ENCODE results near the gene CLBA1. TPM values are rescaled to one million over a fixed set of nuclear protein-coding genes. Genes with fewer than 3 reads are reported as not detected.
"Not testable (repeated sequence)": the region's sequence is repeated elsewhere in the genome, so short reads cannot be mapped to it uniquely, and the experiment has no call there.

The CLBA1 gene
- total RNA-seq, 3 donors from 2014 or later = 4.5 to 17.0 (median 8.8) TPM

DNA sequence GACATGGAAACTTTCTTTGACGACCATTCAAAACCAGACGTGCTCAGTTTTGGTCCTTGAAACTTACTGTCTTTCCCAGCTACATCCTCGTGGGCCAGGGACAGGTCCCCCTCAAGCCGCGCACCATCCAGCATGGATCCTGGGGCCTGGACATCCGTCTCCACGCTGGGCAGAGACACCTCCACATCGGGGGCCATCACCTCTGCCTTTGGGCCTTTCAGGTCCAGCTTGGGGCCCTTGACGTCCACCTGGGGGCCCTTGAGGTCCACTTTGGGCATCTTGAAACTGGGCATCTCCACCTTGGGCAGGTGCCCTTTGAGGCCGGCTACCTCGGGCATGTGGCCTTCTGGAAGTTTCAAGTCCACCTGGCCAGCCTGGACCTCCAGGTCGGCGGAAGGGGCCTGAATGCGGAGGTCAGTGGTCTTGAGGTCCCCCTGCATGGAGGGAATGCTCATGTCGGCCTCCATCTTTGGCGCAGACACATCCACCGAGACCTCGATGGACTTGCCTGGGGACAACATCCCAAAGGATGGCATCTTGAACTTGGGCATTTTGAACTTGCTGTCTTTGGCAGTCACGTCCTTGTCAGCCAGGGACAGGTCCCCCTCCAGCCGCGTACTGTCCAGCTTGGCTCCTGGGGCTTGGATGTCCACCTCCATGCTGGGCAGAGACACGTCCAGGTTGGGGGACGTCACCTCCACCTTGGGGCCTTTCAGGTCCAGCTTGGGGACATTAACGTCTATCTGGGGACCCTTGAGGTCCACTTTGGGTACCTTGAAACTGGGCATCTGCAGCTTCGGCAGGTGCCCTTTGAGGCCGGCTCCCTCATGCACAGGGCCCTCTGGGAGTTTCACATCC, 43.9 kb upstream of the CLBA1 start:
- H3K27ac ChIP-seq = no peak overlapping the region
- no peaks in the 10 kb centered on the region for H3K27me3 ChIP-seq
- intact Hi-C loops (cut with DNase I; ENCODE audit: low total_unique reads) = no loop called here
- peak in 1 of 2 donors; percentile 50 for DNase-seq (ENCODE audit: low spot score in 2 of 2)
- no peaks in the 10 kb centered on the region for H3K9me3 ChIP-seq
- no peaks in the 10 kb centered on the region for H3K36me3 ChIP-seq
- no peaks in the 10 kb centered on the region for H3K4me1 ChIP-seq
- H3K4me3 ChIP-seq = no peak overlapping the region
- TF ChIP-seq POLR2A (IDR thresholded peaks at IDR 0.05) (no peak), POLR2AphosphoS5 (IDR thresholded peaks at IDR 0.05) (no peak)
- TF ChIP-seq, protein P1, sequence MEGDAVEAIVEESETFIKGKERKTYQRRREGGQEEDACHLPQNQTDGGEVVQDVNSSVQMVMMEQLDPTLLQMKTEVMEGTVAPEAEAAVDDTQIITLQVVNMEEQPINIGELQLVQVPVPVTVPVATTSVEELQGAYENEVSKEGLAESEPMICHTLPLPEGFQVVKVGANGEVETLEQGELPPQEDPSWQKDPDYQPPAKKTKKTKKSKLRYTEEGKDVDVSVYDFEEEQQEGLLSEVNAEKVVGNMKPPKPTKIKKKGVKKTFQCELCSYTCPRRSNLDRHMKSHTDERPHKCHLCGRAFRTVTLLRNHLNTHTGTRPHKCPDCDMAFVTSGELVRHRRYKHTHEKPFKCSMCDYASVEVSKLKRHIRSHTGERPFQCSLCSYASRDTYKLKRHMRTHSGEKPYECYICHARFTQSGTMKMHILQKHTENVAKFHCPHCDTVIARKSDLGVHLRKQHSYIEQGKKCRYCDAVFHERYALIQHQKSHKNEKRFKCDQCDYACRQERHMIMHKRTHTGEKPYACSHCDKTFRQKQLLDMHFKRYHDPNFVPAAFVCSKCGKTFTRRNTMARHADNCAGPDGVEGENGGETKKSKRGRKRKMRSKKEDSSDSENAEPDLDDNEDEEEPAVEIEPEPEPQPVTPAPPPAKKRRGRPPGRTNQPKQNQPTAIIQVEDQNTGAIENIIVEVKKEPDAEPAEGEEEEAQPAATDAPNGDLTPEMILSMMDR (IDR thresholded peaks at IDR 0.05) = no peak

DNA sequence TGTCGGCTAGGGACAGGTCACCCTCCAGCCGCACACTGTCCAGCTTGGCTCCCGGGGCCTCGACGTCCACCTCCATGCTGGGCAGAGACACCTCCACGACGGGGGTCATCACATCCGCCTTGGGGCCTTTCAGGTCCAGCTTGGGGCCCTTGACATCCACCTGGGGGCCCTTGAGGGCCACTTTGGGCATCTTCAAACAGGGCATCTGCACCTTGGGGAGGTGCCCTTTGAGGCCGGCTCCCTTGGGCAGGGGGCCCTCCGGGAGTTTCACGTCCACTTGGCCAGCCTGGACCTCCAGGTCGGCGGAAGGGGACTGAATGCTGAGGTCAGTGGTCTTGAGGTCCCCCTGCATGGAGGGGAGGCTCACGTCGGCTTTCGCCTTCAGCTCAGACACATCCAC, 43.0 kb upstream of the CLBA1 start:
- intact Hi-C loops (cut with DNase I; ENCODE audit: low total_unique reads) = no loop called here
- H3K9me3 ChIP-seq = no peaks in the 10 kb centered on the region
- no peak overlapping the region for H3K4me3 ChIP-seq
- no peak overlapping the region for H3K27ac ChIP-seq
- TF ChIP-seq POLR2A (IDR thresholded peaks at IDR 0.05) = no peak
- TF ChIP-seq POLR2AphosphoS5 (IDR thresholded peaks at IDR 0.05) = no peak
- TF ChIP-seq, protein P1 (IDR thresholded peaks at IDR 0.05) = no peak
- DNase-seq (ENCODE audit: low spot score in 2 of 2) = no peak
- no peaks in the 10 kb centered on the region for H3K27me3 ChIP-seq
- H3K4me1 ChIP-seq = no peaks in the 10 kb centered on the region
- no peaks in the 10 kb centered on the region for H3K36me3 ChIP-seq

DNA sequence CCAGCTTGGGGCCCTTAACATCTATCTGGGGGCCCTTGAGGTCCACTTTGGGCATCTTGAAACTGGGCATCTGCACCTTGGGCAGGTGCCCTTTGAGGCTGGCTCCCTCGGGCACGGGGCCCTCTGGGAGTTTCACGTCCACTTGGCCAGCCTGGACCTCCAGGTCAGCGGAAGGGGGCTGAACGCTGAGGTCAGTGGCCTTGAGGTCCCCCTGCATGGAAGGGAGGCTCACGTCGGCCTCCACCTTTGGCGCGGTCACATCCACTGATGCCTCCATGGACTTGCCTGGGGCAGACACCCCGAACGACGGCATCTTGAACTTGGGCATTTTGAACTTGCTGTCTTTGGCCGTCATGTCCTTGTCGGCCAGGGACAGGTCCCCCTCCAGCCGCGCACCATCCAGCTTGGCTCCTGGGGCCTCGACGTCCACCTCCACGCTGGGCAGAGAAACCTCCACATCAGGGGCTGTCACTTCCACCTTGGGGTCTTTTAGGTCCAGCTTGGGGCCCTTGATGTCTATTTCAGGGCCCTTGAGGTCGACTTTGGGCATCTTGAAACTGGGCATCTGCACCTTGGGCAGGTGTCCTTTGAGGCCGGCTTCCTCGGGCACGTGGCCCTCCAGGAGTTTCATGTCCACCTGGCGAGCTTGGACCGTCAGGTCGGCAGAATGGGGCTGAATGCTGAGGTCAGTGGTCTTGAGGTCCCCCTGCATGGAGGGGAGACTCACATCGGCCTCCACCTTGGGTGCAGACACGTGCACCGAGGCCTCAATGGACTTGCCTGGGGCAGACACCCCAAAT, 42.2 kb upstream of the CLBA1 start:
- H3K9me3 ChIP-seq; H3K36me3 ChIP-seq; H3K4me3 ChIP-seq; H3K27me3 ChIP-seq; H3K27ac ChIP-seq; H3K4me1 ChIP-seq; intact Hi-C loops (cut with DNase I; ENCODE audit: low total_unique reads): not testable (repeated sequence)
- DNase-seq (ENCODE audit: low spot score in 2 of 2) = peak in 1 of 2 donors; percentile 49

DNA sequence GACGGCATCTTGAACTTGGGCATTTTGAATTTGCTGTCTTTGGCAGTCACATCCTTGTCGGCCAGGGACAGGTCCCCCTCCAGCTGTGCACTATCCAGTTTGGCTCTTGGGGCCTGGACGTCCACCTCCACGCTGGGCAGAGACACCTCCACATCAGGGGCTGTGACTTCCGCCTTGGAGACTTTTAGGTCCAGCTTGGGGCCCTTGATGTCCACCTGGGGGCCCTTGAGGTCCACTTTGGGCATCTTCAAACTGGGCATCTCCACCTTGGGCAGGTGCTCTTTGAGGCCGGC, 41.6 kb upstream of the CLBA1 start:
- H3K27ac ChIP-seq; H3K9me3 ChIP-seq; intact Hi-C loops (cut with DNase I; ENCODE audit: low total_unique reads); H3K36me3 ChIP-seq; DNase-seq (ENCODE audit: low spot score in 2 of 2); H3K27me3 ChIP-seq; H3K4me3 ChIP-seq; H3K4me1 ChIP-seq: not testable (repeated sequence)

DNA sequence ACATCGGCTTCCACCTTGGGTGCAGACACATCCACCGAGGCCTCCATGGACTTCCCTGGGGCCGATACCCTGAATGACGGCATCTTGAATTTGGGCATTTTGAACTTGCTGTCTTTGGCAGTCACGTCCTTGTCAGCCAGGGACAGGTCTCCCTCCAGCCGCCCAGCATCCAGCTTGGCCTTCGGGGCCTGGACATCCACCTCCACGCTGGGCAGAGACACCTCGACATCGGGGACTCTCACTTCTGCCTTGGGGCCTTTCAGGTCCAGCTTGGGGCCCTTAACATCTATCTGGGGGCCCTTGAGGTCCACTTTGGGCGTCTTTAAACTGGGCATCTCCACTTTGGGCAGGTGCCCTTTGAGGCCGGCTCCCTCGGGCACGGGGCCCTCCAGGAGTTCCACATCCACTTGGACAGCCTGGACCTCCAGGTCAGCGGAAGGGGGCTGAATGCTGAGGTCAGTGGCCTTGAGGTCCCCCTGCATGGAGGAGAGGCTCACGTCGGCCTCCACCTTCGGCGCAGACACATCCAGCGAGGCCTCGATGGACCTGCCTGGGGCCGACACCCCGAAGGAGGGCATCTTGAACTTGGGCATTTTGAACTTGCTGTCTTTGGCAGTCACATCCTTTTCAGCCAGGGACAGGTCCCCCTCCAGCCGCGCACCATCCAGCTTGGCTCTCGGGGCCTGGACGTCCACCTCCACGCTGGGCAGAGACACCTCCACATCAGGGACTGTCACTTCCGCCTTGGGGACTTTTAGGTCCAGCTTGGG, 41.0 kb upstream of the CLBA1 start:
- H3K9me3 ChIP-seq; H3K27me3 ChIP-seq; intact Hi-C loops (cut with DNase I; ENCODE audit: low total_unique reads); H3K4me1 ChIP-seq; H3K36me3 ChIP-seq; H3K4me3 ChIP-seq; H3K27ac ChIP-seq: not testable (repeated sequence)
- peak in 1 of 2 donors; percentile 46 for DNase-seq (ENCODE audit: low spot score in 2 of 2)

DNA sequence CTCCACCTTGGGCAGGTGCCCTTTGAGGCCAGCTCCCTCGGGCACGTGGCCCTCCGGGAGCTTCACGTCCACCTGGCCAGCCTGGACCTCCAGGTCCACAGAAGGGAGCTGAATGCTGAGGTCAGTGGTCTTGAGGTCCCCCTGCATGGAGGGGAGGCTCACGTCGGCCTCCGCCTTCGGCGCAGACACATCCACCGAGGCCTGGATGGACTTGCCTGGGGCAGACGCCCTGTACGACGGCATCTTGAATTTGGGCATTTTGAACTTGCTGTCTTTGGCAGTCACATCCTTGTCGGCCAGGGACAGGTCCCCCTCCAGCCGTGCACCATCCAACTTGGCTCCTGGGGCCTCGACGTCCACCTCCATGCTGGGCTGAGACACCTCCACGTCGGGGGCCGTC, 40.3 kb upstream of the CLBA1 start:
- intact Hi-C loops (cut with DNase I; ENCODE audit: low total_unique reads); DNase-seq (ENCODE audit: low spot score in 2 of 2); H3K36me3 ChIP-seq: not testable (repeated sequence)

DNA sequence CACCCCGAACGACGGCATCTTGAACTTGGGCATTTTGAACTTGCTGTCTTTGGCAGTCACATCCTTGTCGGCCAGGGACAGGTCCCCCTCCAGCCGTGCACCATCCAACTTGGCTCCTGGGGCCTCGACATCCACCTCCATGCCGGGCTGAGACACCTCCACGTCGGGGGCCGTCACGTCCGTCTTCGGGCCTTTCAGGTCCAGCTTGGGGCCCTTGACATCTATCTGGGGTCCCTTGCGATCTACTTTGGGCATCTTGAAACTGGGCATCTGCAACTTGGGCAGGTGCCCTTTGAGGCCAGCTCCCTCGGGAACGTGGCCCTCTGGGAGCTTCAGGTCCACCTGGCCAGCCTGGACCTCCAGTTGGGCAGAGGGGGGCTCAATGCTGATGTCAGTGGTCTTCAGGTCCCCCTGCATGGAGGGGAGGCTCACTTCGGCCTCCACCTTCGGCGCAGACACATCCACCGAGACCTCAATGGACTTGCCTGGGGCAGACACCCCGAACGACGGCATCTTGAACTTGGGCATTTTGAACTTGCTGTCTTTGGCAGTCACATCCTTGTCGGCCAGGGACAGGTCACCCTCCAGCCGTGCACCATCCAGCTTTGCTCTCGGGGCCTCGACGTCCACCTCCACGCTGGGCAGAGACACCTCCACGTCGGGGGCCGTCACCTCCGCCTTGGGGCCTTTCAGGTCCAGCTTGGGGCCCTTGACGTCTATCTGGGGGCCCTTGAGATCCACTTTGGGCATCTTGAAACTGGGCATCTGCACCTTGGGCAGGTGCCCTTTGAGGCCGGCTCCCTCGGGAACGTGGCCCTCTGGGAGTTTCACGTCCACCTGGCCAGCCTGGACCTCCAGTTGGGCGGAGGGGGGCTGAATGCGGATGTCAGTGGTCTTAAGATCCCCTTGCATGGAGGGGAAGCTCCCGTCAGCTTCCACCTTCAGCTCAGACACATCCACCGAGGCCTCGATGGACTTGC, 39.3 kb upstream of the CLBA1 start:
- H3K27me3 ChIP-seq; H3K4me1 ChIP-seq; H3K4me3 ChIP-seq; H3K36me3 ChIP-seq; H3K27ac ChIP-seq; intact Hi-C loops (cut with DNase I; ENCODE audit: low total_unique reads); H3K9me3 ChIP-seq; DNase-seq (ENCODE audit: low spot score in 2 of 2): not testable (repeated sequence)

More for the DNA sequence above, 40.3 kb upstream of the CLBA1 start:
- not testable (repeated sequence) for H3K4me1 ChIP-seq, H3K27ac ChIP-seq, H3K9me3 ChIP-seq, H3K27me3 ChIP-seq, H3K4me3 ChIP-seq

DNA sequence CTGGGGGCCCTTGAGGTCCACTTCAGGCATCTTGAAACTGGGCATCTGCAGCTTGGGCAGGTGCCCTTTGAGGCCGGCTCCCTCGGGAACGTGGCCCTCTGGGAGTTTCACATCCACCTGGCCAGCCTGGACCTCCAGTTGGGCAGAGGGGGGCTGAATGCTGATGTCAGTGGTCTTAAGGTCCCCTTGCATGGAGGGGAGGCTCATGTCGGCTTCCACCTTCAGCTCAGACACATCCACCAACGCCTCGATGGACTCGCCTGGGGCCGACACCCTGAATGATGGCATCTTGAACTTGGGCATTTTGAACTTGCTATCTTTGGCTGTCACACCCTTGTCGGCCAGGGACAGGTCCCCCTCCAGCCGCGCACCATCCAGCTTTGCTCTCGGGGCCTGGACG, 38.4 kb upstream of the CLBA1 start:
- not testable (repeated sequence) for H3K27me3 ChIP-seq, H3K36me3 ChIP-seq

DNA sequence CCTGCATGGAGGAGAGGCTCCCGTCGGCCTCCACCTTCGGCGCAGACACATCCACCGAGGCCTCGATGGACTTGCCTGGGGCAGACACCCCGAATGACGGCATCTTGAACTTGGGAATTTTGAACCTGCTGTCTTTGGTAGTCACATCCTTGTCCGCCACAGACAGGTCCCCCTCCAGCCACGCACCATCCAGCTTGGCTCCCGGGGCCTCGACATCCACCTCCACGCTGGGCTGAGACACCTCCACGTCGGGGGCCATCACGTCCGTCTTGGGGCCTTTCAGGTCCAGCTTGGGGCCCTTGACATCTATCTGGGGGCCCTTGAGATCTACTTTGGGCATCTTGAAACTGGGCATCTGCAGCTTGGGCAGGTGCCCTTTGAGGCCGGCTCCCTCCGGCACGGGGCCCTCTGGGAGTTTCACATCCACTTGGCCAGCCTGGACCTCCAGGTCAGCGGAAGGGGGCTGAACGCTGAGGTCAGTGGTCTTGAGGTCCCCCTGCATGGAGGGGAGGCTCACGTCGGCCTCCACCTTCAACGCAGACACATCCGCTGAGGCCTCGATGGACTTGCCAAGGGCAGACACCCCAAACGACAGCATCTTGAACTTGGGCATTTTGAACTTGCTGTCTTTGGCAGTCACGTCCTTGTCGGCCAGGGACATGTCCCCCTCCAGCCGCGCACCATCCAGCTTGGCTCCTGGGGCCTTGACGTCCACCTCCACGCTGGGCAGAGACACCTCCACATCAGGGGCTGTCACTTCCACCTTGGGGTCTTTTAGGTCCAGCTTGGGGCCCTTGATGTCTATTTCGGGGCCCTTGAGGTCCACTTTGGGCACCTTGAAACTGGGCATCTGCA, 37.5 kb upstream of the CLBA1 start:
- H3K4me3 ChIP-seq; H3K36me3 ChIP-seq; intact Hi-C loops (cut with DNase I; ENCODE audit: low total_unique reads); H3K27ac ChIP-seq; DNase-seq (ENCODE audit: low spot score in 2 of 2); H3K27me3 ChIP-seq; H3K9me3 ChIP-seq; H3K4me1 ChIP-seq: not testable (repeated sequence)

More for the DNA sequence above, 38.4 kb upstream of the CLBA1 start:
- intact Hi-C loops (cut with DNase I; ENCODE audit: low total_unique reads); H3K9me3 ChIP-seq; H3K4me1 ChIP-seq; DNase-seq (ENCODE audit: low spot score in 2 of 2); H3K27ac ChIP-seq; H3K4me3 ChIP-seq: not testable (repeated sequence)
